Trophoblast cell (in vitro differentiated cells and primary cell): ENCODE measurements around the gene ST14.

Experiments used
- DNase-seq, 2 donors: peaks; one replicate each; pipeline ENCODE4 v3.0.0-alpha.2; 2016
- H2AFZ ChIP-seq: 2 replicates; pipeline ENCODE4 v1.6.1; 2013; ENCODE audit warnings: low read length, moderate library complexity, mild to moderate bottlenecking; ENCODE audit not compliant: insufficient read depth, poor library complexity
- H2AK5ac ChIP-seq: 2 replicates; pipeline ENCODE4 v1.6.1; 2013; ENCODE audit warnings: mild to moderate bottlenecking, low read length
- H2BK120ac ChIP-seq: 2 replicates; pipeline ENCODE4 v1.6.1; 2013; ENCODE audit warnings: low read length, mild to moderate bottlenecking, moderate library complexity; ENCODE audit not compliant: insufficient read depth, poor library complexity
- H2BK12ac ChIP-seq: 2 replicates; pipeline ENCODE4 v1.6.1; 2013; ENCODE audit warnings: mild to moderate bottlenecking, low read length, moderate library complexity
- H2BK5ac ChIP-seq: 2 replicates; pipeline ENCODE4 v1.6.1; 2013; ENCODE audit warnings: low read length, low read depth, moderate library complexity, mild to moderate bottlenecking; ENCODE audit not compliant: poor library complexity
- H3K14ac ChIP-seq: 2 replicates; pipeline ENCODE4 v1.6.1; 2013; ENCODE audit warnings: mild to moderate bottlenecking, low read length
- H3K18ac ChIP-seq: 2 replicates; pipeline ENCODE4 v1.6.1; 2013; ENCODE audit warnings: mild to moderate bottlenecking, low read length
- H3K23ac ChIP-seq: 2 replicates; pipeline ENCODE4 v1.6.1; 2013; ENCODE audit warnings: low read length
- H3K27ac ChIP-seq: 2 replicates; pipeline ENCODE4 v1.5.1; 2013; ENCODE audit warnings: low read depth, mild to moderate bottlenecking, inconsistent platforms, low read length, moderate library complexity
- H3K27me3 ChIP-seq: 2 replicates; pipeline ENCODE4 v1.6.1; 2013; ENCODE audit warnings: inconsistent platforms, mild to moderate bottlenecking, low read length, moderate library complexity; ENCODE audit not compliant: insufficient read depth
- H3K36me3 ChIP-seq, 2 experiments: 1 replicate in 1 of 2; 2 replicates in 1 of 2; pipeline ENCODE4 v1.6.1; 2013; ENCODE audit warnings: low read length in 2 of 2, mild to moderate bottlenecking in 2 of 2, moderate library complexity in 1 of 2; ENCODE audit not compliant: insufficient read depth in 2 of 2, control insufficient read depth in 1 of 2
- H3K4ac ChIP-seq: 2 replicates; pipeline ENCODE4 v1.6.1; 2013; ENCODE audit warnings: low read depth, mild to moderate bottlenecking, low read length, moderate library complexity
- H3K4me1 ChIP-seq, 2 experiments: 1 replicate in 1 of 2; 2 replicates in 1 of 2; pipeline ENCODE4 v1.6.1; 2013; ENCODE audit warnings: low read length in 2 of 2, mild to moderate bottlenecking in 2 of 2, moderate library complexity in 1 of 2; ENCODE audit not compliant: insufficient read depth in 2 of 2, control insufficient read depth in 1 of 2
- H3K4me2 ChIP-seq: 2 replicates; pipeline ENCODE4 v1.6.1; 2013; ENCODE audit warnings: inconsistent platforms, mild to moderate bottlenecking, low read length, moderate library complexity
- H3K4me3 ChIP-seq: 2 replicates; pipeline ENCODE4 v1.5.1; 2013; ENCODE audit warnings: mild to moderate bottlenecking, low read depth, low read length, inconsistent platforms
- H3K79me1 ChIP-seq: one replicate; pipeline ENCODE4 v1.6.1; 2013; ENCODE audit warnings: low read length
- H3K79me2 ChIP-seq: 2 replicates; pipeline ENCODE4 v1.6.1; 2013; ENCODE audit warnings: low read length, mild to moderate bottlenecking; ENCODE audit not compliant: control insufficient read depth, insufficient read depth, poor library complexity
- H3K9ac ChIP-seq: 2 replicates; pipeline ENCODE4 v1.6.1; 2013; ENCODE audit warnings: mild to moderate bottlenecking, low read length
- H3K9me3 ChIP-seq: 2 replicates; pipeline ENCODE4 v1.6.1; 2013; ENCODE audit warnings: low read depth, mild to moderate bottlenecking, control low read depth, inconsistent platforms, low read length; ENCODE audit not compliant: insufficient read depth
- H4K12ac ChIP-seq: 2 replicates; pipeline ENCODE4 v1.6.1; 2013; ENCODE audit warnings: low read depth, mild to moderate bottlenecking, low read length, moderate library complexity
- H4K8ac ChIP-seq: 2 replicates; pipeline ENCODE4 v1.6.1; 2013; ENCODE audit warnings: low read depth, mild to moderate bottlenecking, low read length, moderate library complexity
- H4K91ac ChIP-seq: one replicate; pipeline ENCODE4 v1.6.1; 2013; ENCODE audit warnings: low read depth, mild to moderate bottlenecking, low read length, moderate library complexity
- WGBS: extraction: QIAGEN DNeasy Blood & Tissue Kit; methylation state at CpG from one replicate; pipeline ENCODE4 v1.1.7; 2013; ENCODE audit warnings: missing lambda C conversion rate; ENCODE audit not compliant: insufficient read length, insufficient coverage; ENCODE audit errors: extremely low coverage; 5-methylcytosine and 5-hydroxymethylcytosine counted together

ST14 gene

GRCh38 chr11:130114726-130115125 is 44.9 kb upstream of the ST14 start:
- Histone ChIP-seq H2BK120ac (no peak overlapping the region), H2AFZ (no peak overlapping the region), H3K4me3 (no peak overlapping the region), H3K36me3 (peaks cover 7 to 30% of the 10 kb centered on the region in 2 experiments), H3K9me3 (no peaks in the 10 kb centered on the region), H3K27me3 (no peaks in the 10 kb centered on the region), H3K9ac (no peak overlapping the region), H3K4me1 (no peaks in the 10 kb centered on the region), H3K4ac (no peak overlapping the region), H3K27ac (no peak overlapping the region), H3K14ac (no peak overlapping the region), H3K79me1 (no peaks in the 10 kb centered on the region), H2BK12ac (no peak overlapping the region), H2AK5ac (no peak overlapping the region), H4K91ac (no peak overlapping the region), H3K18ac (no peak overlapping the region), H4K12ac (no peak overlapping the region), H2BK5ac (no peak overlapping the region), H3K79me2 (no peaks in the 10 kb centered on the region), H4K8ac (no peak overlapping the region), H3K4me2 (no peak overlapping the region), H3K23ac (no peak overlapping the region)
- no CpG with 5 or more reads among the region's 4 CpGs for WGBS
- DNase-seq: no peak

- no peak overlapping the region for H4K8ac ChIP-seq
- H2AFZ ChIP-seq: no peak overlapping the region
- H4K12ac ChIP-seq: no peak overlapping the region
- H3K4me3 ChIP-seq: no peak overlapping the region
- H3K79me2 ChIP-seq: no peaks in the 10 kb centered on the region
- no peak overlapping the region for H2AK5ac ChIP-seq
- no peak overlapping the region for H3K4me2 ChIP-seq
- H3K9ac ChIP-seq: no peak overlapping the region
- H3K23ac ChIP-seq: no peak overlapping the region
- peaks cover 7 to 28% of the 10 kb centered on the region in 2 experiments for H3K36me3 ChIP-seq
- DNase-seq: no peak
- H2BK12ac ChIP-seq: no peak overlapping the region
- WGBS: no CpG with 5 or more reads among the region's 2 CpGs
- H3K4me1 ChIP-seq: no peaks in the 10 kb centered on the region
- no peak overlapping the region for H3K14ac ChIP-seq
- H3K18ac ChIP-seq: no peak overlapping the region
- H3K27me3 ChIP-seq: no peaks in the 10 kb centered on the region
- H3K27ac ChIP-seq: no peak overlapping the region
- H4K91ac ChIP-seq: no peak overlapping the region
- no peaks in the 10 kb centered on the region for H3K9me3 ChIP-seq
- no peak overlapping the region for H3K4ac ChIP-seq
- H2BK5ac ChIP-seq: no peak overlapping the region
- H3K79me1 ChIP-seq: no peaks in the 10 kb centered on the region
- H2BK120ac ChIP-seq: no peak overlapping the region
These were observed 44.4 kb upstream of the ST14 start for GRCh38 chr11:130115218-130115617.

GRCh38 chr11:130118165-130118564 is 41.4 kb upstream of the ST14 start:
- Histone ChIP-seq H3K36me3 (peaks cover 5 to 28% of the 10 kb centered on the region in 2 experiments), H2BK5ac (no peak overlapping the region), H3K79me1 (no peaks in the 10 kb centered on the region), H3K4me1 (no peaks in the 10 kb centered on the region), H4K91ac (no peak overlapping the region), H2AFZ (no peak overlapping the region), H3K18ac (no peak overlapping the region), H3K4me2 (no peak overlapping the region), H3K27ac (no peak overlapping the region), H3K9me3 (no peaks in the 10 kb centered on the region), H3K79me2 (no peaks in the 10 kb centered on the region), H3K4me3 (no peak overlapping the region), H3K14ac (no peak overlapping the region), H3K4ac (no peak overlapping the region), H4K8ac (no peak overlapping the region), H3K23ac (no peak overlapping the region), H2BK12ac (no peak overlapping the region), H4K12ac (no peak overlapping the region), H3K9ac (no peak overlapping the region), H3K27me3 (no peaks in the 10 kb centered on the region), H2AK5ac (no peak overlapping the region), H2BK120ac (no peak overlapping the region)
- DNase-seq: no peak
- WGBS: no CpG with 5 or more reads among the region's 2 CpGs

GRCh38 chr11:130118636-130119387 is 40.8 kb upstream of the ST14 start:
- peaks cover 5 to 6% of the 10 kb centered on the region in 2 experiments for H3K4me1 ChIP-seq
- no peak overlapping the region for H4K91ac ChIP-seq
- H3K14ac ChIP-seq: no peak overlapping the region
- H3K4me3 ChIP-seq: no peak overlapping the region
- H3K4me2 ChIP-seq: no peak overlapping the region
- H2BK12ac ChIP-seq: no peak overlapping the region
- no peak overlapping the region for H3K4ac ChIP-seq
- no peak overlapping the region for H3K9ac ChIP-seq
- H3K79me2 ChIP-seq: no peaks in the 10 kb centered on the region
- H3K9me3 ChIP-seq: no peaks in the 10 kb centered on the region
- no peak overlapping the region for H3K23ac ChIP-seq
- no CpG with 5 or more reads among the region's 9 CpGs for WGBS
- H4K8ac ChIP-seq: no peak overlapping the region
- DNase-seq: no peak
- no peak overlapping the region for H2BK120ac ChIP-seq
- no peak overlapping the region for H2AFZ ChIP-seq
- H3K27me3 ChIP-seq: no peaks in the 10 kb centered on the region
- H2BK5ac ChIP-seq: no peak overlapping the region
- no peak overlapping the region for H4K12ac ChIP-seq
- H3K36me3 ChIP-seq: peaks cover 11 to 34% of the 10 kb centered on the region in 2 experiments
- H3K79me1 ChIP-seq: no peaks in the 10 kb centered on the region
- H2AK5ac ChIP-seq: no peak overlapping the region
- no peak overlapping the region for H3K18ac ChIP-seq
- H3K27ac ChIP-seq: no peak overlapping the region
